Brain pericyte (primary cell): Measurements from ENCODE around the gene ETFDH.
"Not testable (repeated sequence)": the region's sequence is repeated elsewhere in the genome, so short reads cannot be mapped to it uniquely, and the experiment has no call there.

Experiments used
- DNase-seq: peaks from one replicate; pipeline ENCODE4 v3.0.0-alpha.2; 2012; ENCODE audit warnings: low read depth, low spot score

The ETFDH gene

DNA sequence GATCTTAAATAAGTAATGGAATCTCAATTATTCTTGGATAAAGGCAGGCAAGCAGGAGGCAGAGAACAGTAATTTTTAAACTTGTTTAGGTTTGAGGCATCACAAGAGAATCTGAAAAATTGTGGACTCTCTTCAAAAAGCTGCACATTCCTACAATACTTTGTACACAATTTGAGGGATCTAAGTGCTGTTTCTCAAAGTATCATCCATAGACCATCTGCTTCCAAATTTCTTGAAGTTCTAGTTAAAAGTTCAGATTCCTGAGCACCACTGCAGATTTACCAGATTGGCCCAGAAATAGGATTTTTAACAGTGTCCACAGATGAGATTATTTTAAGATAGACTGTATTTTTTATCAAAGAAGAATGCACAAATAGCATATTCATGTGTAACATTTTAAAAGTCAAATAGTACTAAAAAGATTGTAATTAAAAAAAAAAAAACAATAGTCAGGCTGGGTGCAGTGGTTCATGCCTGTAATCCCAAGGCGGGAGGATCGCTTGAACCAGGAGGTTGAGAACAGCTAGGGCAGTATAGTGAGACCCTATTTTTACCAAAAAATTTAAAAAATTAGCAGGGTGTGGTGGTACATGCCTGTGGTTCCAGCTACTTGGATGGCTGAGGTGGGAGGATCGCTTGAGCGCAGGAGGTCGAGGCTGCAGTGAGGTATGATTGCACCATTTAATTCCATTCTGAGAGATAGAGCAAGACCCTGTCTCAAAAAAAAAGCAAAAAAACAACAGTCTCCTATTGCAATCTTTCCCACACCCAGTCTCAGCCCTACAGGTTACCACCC is 82.5 kb downstream of the ETFDH start:
- no peak for DNase-seq

GRCh38 chr4:158755819-158756218 is 83.7 kb downstream of the ETFDH start:
- not testable (repeated sequence) for DNase-seq

DNA sequence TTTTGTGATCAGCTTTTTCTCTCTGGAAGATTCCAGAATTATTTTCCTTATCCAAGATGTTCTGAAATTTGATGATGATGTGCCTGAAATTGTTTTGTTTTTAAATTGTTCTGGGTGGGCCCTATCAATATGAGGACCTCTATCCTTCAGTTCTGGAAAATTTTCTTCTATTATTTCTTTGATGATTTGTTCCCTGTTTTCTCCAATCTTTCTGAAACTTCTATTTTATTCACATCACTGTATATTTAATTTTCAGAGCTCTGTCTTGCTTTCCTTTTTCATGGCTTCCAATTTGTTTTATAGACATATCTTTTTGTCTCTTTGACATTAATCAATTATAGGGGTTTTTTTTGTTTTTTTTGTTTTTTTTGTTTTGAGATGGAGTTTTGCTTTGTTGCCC is 84.5 kb downstream of the ETFDH start:
- no peak for DNase-seq

- DNase-seq = no peak
These were observed 86.0 kb downstream of the ETFDH start for GRCh38 chr4:158758142-158758541.

DNA sequence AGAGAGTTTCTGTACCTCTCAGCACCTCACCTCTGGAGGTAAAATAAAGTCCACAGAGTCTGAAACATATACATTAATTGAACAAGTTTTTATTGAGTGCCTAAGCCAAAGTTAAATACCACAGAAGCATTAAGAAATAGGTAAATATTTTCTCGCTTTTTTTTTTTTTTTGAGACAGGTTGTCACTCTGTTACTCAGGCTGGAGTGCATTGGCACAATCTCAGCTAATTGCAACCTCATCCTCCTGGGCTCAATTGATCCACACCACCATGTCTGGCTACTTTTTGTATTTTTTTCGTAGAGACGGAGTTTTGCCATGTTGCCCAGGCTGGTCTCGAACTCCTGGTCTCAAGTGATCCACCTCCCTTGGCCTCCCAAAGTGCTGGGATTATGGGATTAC is 86.6 kb downstream of the ETFDH start:
- no peak for DNase-seq
